CD4-positive, alpha-beta memory T cell (primary cell): ENCODE data around the gene MMP27. TPM values are rescaled to one million over a fixed set of nuclear protein-coding genes. Genes with fewer than 3 reads are reported as not detected.

Source experiments
- CTCF ChIA-PET: fragments of 350-600 bp; sonication (Branson Sonifier 250); formaldehyde crosslinking; loops from one replicate; lab custom pipeline; 2021; ENCODE audit warnings: inconsistent platforms; ENCODE audit not compliant: partially characterized antibody; lab: Charles Lee
- POLR2A ChIA-PET: fragments of 350-600 bp; sonication (Branson Sonifier 250); formaldehyde crosslinking; loops from one replicate; lab custom pipeline; 2021; ENCODE audit not compliant: partially characterized antibody; lab: Charles Lee
- DNase-seq, 5 donors: peaks; one replicate each; pipeline versions ENCODE4 v3.0.0 to v3.0.0-alpha.2; 2020 to 2022; ENCODE audit warnings: mixed read lengths in 1 of 5
- H3K27ac ChIP-seq: one replicate; pipeline ENCODE4 v1.7.0; 2013; ENCODE audit warnings: low read depth, low read length
- H3K27me3 ChIP-seq: 2 replicates; pipeline ENCODE4 v1.7.0; 2013; ENCODE audit warnings: mild to moderate bottlenecking, low read length, moderate library complexity; ENCODE audit not compliant: insufficient read depth
- H3K36me3 ChIP-seq: 2 replicates; pipeline ENCODE4 v1.7.0; 2013; ENCODE audit warnings: mild to moderate bottlenecking, low read length, moderate library complexity; ENCODE audit not compliant: insufficient read depth
- H3K4me1 ChIP-seq: 2 replicates; pipeline ENCODE4 v1.7.0; 2013; ENCODE audit warnings: mild to moderate bottlenecking, low read length, moderate library complexity; ENCODE audit not compliant: insufficient read depth
- H3K4me3 ChIP-seq, 2 donors: one replicate each; pipeline ENCODE4 v1.7.0; 2013; ENCODE audit warnings: low read length in 2 of 2, mild to moderate bottlenecking in 1 of 2
- H3K9me3 ChIP-seq, 2 donors: one replicate each; pipeline ENCODE4 v1.7.0; 2013; ENCODE audit warnings: low read length in 2 of 2, control low read depth in 1 of 2; ENCODE audit not compliant: control insufficient read depth in 1 of 2
- H3K27ac Mint-ChIP-seq, 7 donors: one replicate each; pipeline ENCODE4 v1.8.0; 2020 to 2021; ENCODE audit warnings: mixed read lengths in 7 of 7, mild to moderate bottlenecking in 6 of 7, inconsistent platforms in 3 of 7, moderate library complexity in 3 of 7
- H3K27me3 Mint-ChIP-seq, 2 donors: one replicate each; pipeline ENCODE4 v1.8.0; 2020 to 2021; ENCODE audit warnings: mixed read lengths in 2 of 2
- H3K36me3 Mint-ChIP-seq, 2 donors: one replicate each; pipeline ENCODE4 v1.8.0; 2020 to 2021; ENCODE audit warnings: mixed read lengths in 2 of 2, inconsistent platforms in 1 of 2, mild to moderate bottlenecking in 1 of 2
- H3K4me1 Mint-ChIP-seq, 4 donors: one replicate each; pipeline ENCODE4 v1.8.0; 2020 to 2021; ENCODE audit warnings: mixed read lengths in 4 of 4, mild to moderate bottlenecking in 1 of 4
- H3K4me3 Mint-ChIP-seq, 8 donors: one replicate each; pipeline ENCODE4 v1.8.0; 2020 to 2021; ENCODE audit warnings: mixed read lengths in 8 of 8, mild to moderate bottlenecking in 7 of 8, moderate library complexity in 6 of 8, inconsistent platforms in 3 of 8
- H3K9me3 Mint-ChIP-seq, 8 donors: one replicate each; pipeline ENCODE4 v1.8.0; 2020 to 2021; ENCODE audit warnings: mixed read lengths in 8 of 8, mild to moderate bottlenecking in 5 of 8, inconsistent platforms in 3 of 8, moderate library complexity in 1 of 8
- intact Hi-C: fragments of 100-400 bp; cut with micrococcal nuclease; formaldehyde crosslinking; loops from one replicate; pipeline ENCODE4 v1.15.1; 2023
- polyA plus RNA-seq, 2 donors: library from polyadenylated mRNA; unstranded; fragments of 300-500 nt; fragmentation: Illumina TruSeq; gene quantifications; one replicate each; pipeline ENCODE4 v1.2.3, GENCODE V29; 2021
- total RNA-seq, 2 experiments: library from RNA; stranded (reverse); gene quantifications; one replicate each; pipeline ENCODE4 v1.2.3, GENCODE V29; 2021

Gene MMP27
- total and polyA plus RNA-seq, 4 experiments from 2014 or later: not detected

DNA sequence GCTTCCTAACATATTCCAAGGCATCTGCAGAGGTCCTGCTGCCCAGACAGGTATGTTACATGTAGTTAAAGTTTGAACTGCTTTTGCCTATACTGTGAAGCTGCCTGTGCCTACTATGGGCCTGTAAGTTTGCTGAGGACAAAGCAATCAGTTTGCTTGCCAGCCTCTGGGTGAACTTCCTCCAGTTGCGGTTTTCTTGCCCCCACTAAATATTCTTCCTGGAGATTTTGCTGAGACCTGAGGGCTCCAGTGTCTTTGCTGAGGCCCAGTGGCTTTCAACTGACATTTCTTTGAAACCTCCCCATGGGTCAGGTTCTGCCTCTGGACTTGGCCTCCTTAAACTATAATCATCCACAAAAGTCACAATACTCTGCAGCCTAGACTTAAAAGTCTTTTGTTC lies 50.8 kb downstream of the MMP27 start:
- ChIA-PET CTCF (interaction anchor here (1.0 to 2.5 kb wide), 2 partner anchors 9 to 11 kb away, joined by 3 to 17 read pairs; no protein-coding TSS in a partner anchor), POLR2A (no interaction called here)
- Histone ChIP-seq H3K27me3 (no peaks in the 10 kb centered on the region), H3K9me3 (no peaks in the 10 kb centered on the region), H3K27ac (no peak overlapping the region), H3K4me3 (no peak overlapping the region), H3K36me3 (no peaks in the 10 kb centered on the region), H3K4me1 (no peaks in the 10 kb centered on the region)
- H3K27me3 Mint-ChIP-seq: peaks cover 12% of the 10 kb centered on the region in 2 donors
- H3K9me3 Mint-ChIP-seq: peaks cover 0 to 9% (median 2%) of the 10 kb centered on the region in 8 donors
- no peaks in the 10 kb centered on the region for H3K4me1 Mint-ChIP-seq
- intact Hi-C loops: no loop called here
- H3K36me3 Mint-ChIP-seq: no peaks in the 10 kb centered on the region
- no peak overlapping the region for H3K4me3 Mint-ChIP-seq
- no peak for DNase-seq
- no peak overlapping the region for H3K27ac Mint-ChIP-seq

DNA sequence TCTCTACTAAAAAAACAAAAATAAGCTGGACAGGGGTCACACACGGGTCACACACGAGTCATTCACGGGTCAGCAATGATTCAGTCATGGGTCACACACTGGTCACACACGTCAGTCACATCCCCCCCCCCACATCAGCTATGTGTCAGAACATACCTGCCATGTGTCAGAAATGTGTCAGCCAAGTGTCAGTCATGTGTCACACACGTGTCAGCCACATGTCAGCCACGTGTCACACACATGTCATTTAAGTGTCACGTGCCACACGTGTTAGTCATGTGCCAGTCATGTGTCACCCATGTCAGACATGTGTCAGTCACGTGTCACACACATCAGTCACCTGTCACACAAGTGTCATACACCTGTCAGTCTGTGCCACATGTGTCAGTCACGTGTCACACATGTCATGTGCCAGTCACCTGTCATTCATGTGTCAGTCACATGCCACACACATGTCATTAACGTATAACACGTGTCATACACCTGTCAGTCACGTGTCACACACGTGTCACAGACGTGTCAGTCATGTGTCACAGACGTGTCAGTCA lies 51.8 kb downstream of the MMP27 start:
- intact Hi-C loops: no loop called here
- H3K4me1 Mint-ChIP-seq: no peaks in the 10 kb centered on the region
- Histone ChIP-seq H3K27ac (no peak overlapping the region), H3K27me3 (no peaks in the 10 kb centered on the region), H3K9me3 (no peaks in the 10 kb centered on the region), H3K4me1 (no peaks in the 10 kb centered on the region), H3K36me3 (no peaks in the 10 kb centered on the region), H3K4me3 (no peak overlapping the region)
- no peak overlapping the region for H3K4me3 Mint-ChIP-seq
- ChIA-PET CTCF (interaction anchor here (2.5 kb wide), 1 partner anchor 12 kb away, joined by 17 read pairs; no protein-coding TSS in a partner anchor), POLR2A (no interaction called here)
- peaks cover 0 to 9% (median 2%) of the 10 kb centered on the region in 8 donors for H3K9me3 Mint-ChIP-seq
- no peak for DNase-seq
- no peak overlapping the region for H3K27ac Mint-ChIP-seq
- H3K36me3 Mint-ChIP-seq: no peaks in the 10 kb centered on the region
- H3K27me3 Mint-ChIP-seq: peaks cover 8 to 11% of the 10 kb centered on the region in 2 donors

DNA sequence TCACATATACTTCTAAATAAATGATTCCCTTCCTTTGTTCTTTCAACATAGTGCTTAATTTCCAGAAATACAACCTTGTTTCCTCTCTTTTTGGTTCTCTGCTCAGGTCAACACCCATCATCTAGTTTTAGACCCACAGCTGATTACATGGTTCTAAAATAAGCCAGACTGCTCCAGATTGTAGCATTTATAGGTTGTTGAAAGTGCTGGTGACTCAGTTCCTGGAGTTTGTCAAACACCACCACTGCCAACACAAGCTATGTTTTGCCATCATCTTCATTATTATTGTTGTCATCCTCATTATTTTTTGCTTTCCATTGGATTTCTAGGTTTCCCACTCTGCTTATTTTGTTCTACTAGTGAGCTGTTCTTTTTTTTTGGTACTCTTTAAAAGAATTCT lies 58.1 kb downstream of the MMP27 start:
- no peaks in the 10 kb centered on the region for H3K36me3 ChIP-seq
- intact Hi-C loops: no loop called here
- Mint-ChIP-seq H3K4me3 (no peak overlapping the region), H3K4me1 (no peaks in the 10 kb centered on the region), H3K36me3 (no peaks in the 10 kb centered on the region), H3K27me3 (peaks cover 8 to 17% of the 10 kb centered on the region in 2 donors), H3K27ac (no peak overlapping the region), H3K9me3 (peaks cover 0 to 1% (median 0%) of the 10 kb centered on the region in 8 donors)
- no peak overlapping the region for H3K27ac ChIP-seq
- ChIA-PET CTCF (interaction anchor here (0.8 kb wide), 1 partner anchor 19 kb away, joined by 3 read pairs; no protein-coding TSS in a partner anchor), POLR2A (no interaction called here)
- DNase-seq: no peak
- no peak overlapping the region for H3K4me3 ChIP-seq
- H3K4me1 ChIP-seq: no peaks in the 10 kb centered on the region
- no peaks in the 10 kb centered on the region for H3K27me3 ChIP-seq
- H3K9me3 ChIP-seq: no peaks in the 10 kb centered on the region

DNA sequence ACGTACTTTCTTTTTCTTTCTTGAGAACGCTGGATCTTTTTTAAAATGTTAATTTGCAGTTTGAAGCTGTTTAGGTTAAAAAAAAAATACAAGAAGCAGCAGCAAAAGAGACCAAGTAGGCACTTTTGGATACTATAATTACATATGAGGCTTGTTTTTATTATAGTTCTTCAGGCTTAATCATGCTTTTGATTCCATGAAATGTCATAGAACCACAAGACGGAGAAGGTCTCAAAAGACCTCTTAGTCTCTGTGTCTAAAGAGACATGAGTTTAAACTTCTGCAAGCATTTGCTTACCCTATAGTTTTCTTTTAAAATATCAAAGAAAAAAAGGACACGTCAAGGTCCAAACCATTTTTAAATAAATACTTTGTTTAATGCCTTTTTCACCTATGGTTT lies 61.6 kb downstream of the MMP27 start:
- H3K9me3 Mint-ChIP-seq: no peaks in the 10 kb centered on the region
- peaks cover 6 to 11% of the 10 kb centered on the region in 2 donors for H3K27me3 Mint-ChIP-seq
- H3K4me1 Mint-ChIP-seq: no peaks in the 10 kb centered on the region
- ChIA-PET CTCF (interaction anchor here (1.2 kb wide), 1 partner anchor 23 kb away, joined by 4 read pairs; no protein-coding TSS in a partner anchor), POLR2A (no interaction called here)
- no peak for DNase-seq
- Histone ChIP-seq H3K4me1 (no peaks in the 10 kb centered on the region), H3K9me3 (no peaks in the 10 kb centered on the region), H3K4me3 (no peak overlapping the region), H3K36me3 (no peaks in the 10 kb centered on the region), H3K27ac (no peak overlapping the region), H3K27me3 (no peaks in the 10 kb centered on the region)
- no peak overlapping the region for H3K4me3 Mint-ChIP-seq
- intact Hi-C loops: no loop called here
- H3K27ac Mint-ChIP-seq: no peak overlapping the region
- no peaks in the 10 kb centered on the region for H3K36me3 Mint-ChIP-seq

Other genes starting within 250 kb of the MMP27 start
- not detected for gene MMP7, start 175.0 kb downstream of the MMP27 start, total RNA-seq
- not detected for gene MMP7, start 175.0 kb downstream of the MMP27 start, polyA plus RNA-seq
- not detected for gene MMP20, start 80.4 kb downstream of the MMP27 start, total RNA-seq
- gene MMP20, start 80.4 kb downstream of the MMP27 start, polyA plus RNA-seq: not detected
- not detected for gene MMP8, start 19.2 kb upstream of the MMP27 start, total RNA-seq
- gene MMP8, start 19.2 kb upstream of the MMP27 start, polyA plus RNA-seq: not detected
- not detected for gene MMP10, start 74.9 kb upstream of the MMP27 start, total RNA-seq
- not detected for gene MMP10, start 74.9 kb upstream of the MMP27 start, polyA plus RNA-seq
- gene MMP1, start 92.4 kb upstream of the MMP27 start, total RNA-seq: not detected
- gene MMP1, start 92.4 kb upstream of the MMP27 start, polyA plus RNA-seq: not detected
- not detected for gene MMP3, start 137.8 kb upstream of the MMP27 start, total RNA-seq
- not detected for gene MMP3, start 137.8 kb upstream of the MMP27 start, polyA plus RNA-seq
- not detected for gene MMP12, start 169.2 kb upstream of the MMP27 start, total RNA-seq
- not detected for gene MMP12, start 169.2 kb upstream of the MMP27 start, polyA plus RNA-seq
- not detected for gene MMP13, start 250.0 kb upstream of the MMP27 start, total RNA-seq
- not detected for gene MMP13, start 250.0 kb upstream of the MMP27 start, polyA plus RNA-seq